ENCODE data around the gene FAM151A. TPM values are rescaled to one million over a fixed set of nuclear protein-coding genes. Genes with fewer than 3 reads are reported as not detected.

The FAM151A gene
- total RNA-seq, 1 donor = not detected

Other genes with a start within 250 kb of the FAM151A start
- gene SSBP3, start 217.1 kb downstream of the FAM151A start, total RNA-seq = 72.4 TPM
- 23.7 TPM for gene ACOT11, start 75.3 kb downstream of the FAM151A start, total RNA-seq
- gene MROH7, start 18.3 kb upstream of the FAM151A start, total RNA-seq = 7.3 TPM
- 13.7 TPM for gene TTC4, start 92.3 kb upstream of the FAM151A start, total RNA-seq
- gene PARS2, start 141.0 kb upstream of the FAM151A start, total RNA-seq = 7.3 TPM
- gene TTC22, start 177.8 kb upstream of the FAM151A start, total RNA-seq = 5.7 TPM